AG04449 (cell line): Measurements from ENCODE around the gene GNG7.

Experiments used
- CTCF ChIA-PET: fragments of 350-600 bp; formaldehyde crosslinking; extraction: SDS; loops from one replicate; lab custom pipeline; 2021; ENCODE audit warnings: antibody characterized with exemption; lab: Yijun Ruan, JAX
- POLR2A ChIA-PET: fragments of 400-600, 350-600 bp; formaldehyde crosslinking; extraction: SDS; loops from one replicate; lab custom pipeline; 2020; ENCODE audit warnings: antibody characterized with exemption, inconsistent platforms; lab: Yijun Ruan, JAX
- DNase-seq: peaks from one replicate; pipeline ENCODE4 v3.0.0-alpha.2; 2010; ENCODE audit warnings: low read depth, low spot score
- H3K4me3 ChIP-seq: 2 replicates; pipeline ENCODE4 v1.5.1; 2011; ENCODE audit warnings: low read depth, mild to moderate bottlenecking, control low read depth, low read length
- CTCF ChIP-seq: IDR thresholded peaks from one replicate; pipeline ENCODE4 v1.5.1; 2011; ENCODE audit warnings: mild to moderate bottlenecking, moderate library complexity, low read length, control low read depth, inconsistent platforms; ENCODE audit not compliant: insufficient read depth; ENCODE audit errors: missing control alignments

Gene GNG7

GRCh38 chr19:2639999-2640398 is 62.5 kb downstream of the GNG7 start:
- DNase-seq = no peak
- POLR2A ChIA-PET = interaction anchor here (0.6 to 1.4 kb wide), 6 partner anchors 13 to 368 kb away, joined by 3 to 11 read pairs (median 4); partner anchors contain the start of genes GADD45B and TIMM13
- H3K4me3 ChIP-seq = no peak overlapping the region
- CTCF ChIA-PET = interaction anchor here (0.7 to 2.6 kb wide), 5 partner anchors 9 to 164 kb away, joined by 3 to 13 read pairs (median 4); partner anchors contain the start of gene GADD45B
- TF ChIP-seq CTCF = no peak

GRCh38 chr19:2638417-2638940 is 64.0 kb downstream of the GNG7 start:
- POLR2A ChIA-PET = interaction anchor here (1.2 to 1.4 kb wide), 2 partner anchors 160 to 162 kb away, joined by 6 to 11 read pairs; partner anchors contain the start of gene GADD45B
- TF ChIP-seq CTCF = no peak
- H3K4me3 ChIP-seq = no peak overlapping the region
- DNase-seq = no peak
- CTCF ChIA-PET = interaction anchor here (0.9 to 8.3 kb wide), 9 partner anchors 10 to 215 kb away, joined by 3 to 53 read pairs (median 10); partner anchors contain the start of genes GADD45B and LMNB2

- H3K4me3 ChIP-seq = no peak overlapping the region
- peak; percentile 87 for TF ChIP-seq CTCF
- DNase-seq = no peak
- ChIA-PET POLR2A (interaction anchor here (2.0 kb wide), 1 partner anchor 161 kb away, joined by 10 read pairs; the partner anchor contains the start of gene GADD45B), CTCF (interaction anchor here (0.7 to 8.3 kb wide), 31 partner anchors 9 to 398 kb away, joined by 3 to 53 read pairs (median 4); partner anchors contain the start of genes GADD45B, LMNB2 and TIMM13)
Measured at GRCh38 chr19:2636897-2637683, 65.4 kb downstream of the GNG7 start.

- TF ChIP-seq CTCF = no peak
- H3K4me3 ChIP-seq = no peak overlapping the region
- POLR2A ChIA-PET = interaction anchor here (2.0 kb wide), 1 partner anchor 160 kb away, joined by 10 read pairs; the partner anchor contains the start of gene GADD45B
- CTCF ChIA-PET = interaction anchor here (0.6 to 8.3 kb wide), 29 partner anchors 9 to 397 kb away, joined by 3 to 53 read pairs (median 4); partner anchors contain the start of genes GADD45B, LMNB2 and TIMM13
- DNase-seq = no peak
Measured at GRCh38 chr19:2636141-2636896, 66.2 kb downstream of the GNG7 start.

GRCh38 chr19:2634960-2635359 is 67.5 kb downstream of the GNG7 start:
- no peak overlapping the region for H3K4me3 ChIP-seq
- no peak for DNase-seq
- CTCF ChIA-PET = interaction anchor here (0.8 to 8.3 kb wide), 9 partner anchors 9 to 396 kb away, joined by 3 to 53 read pairs (median 3); no protein-coding TSS in a partner anchor
- no peak for TF ChIP-seq CTCF
- POLR2A ChIA-PET = no interaction called here
